NCI-H187 (cell line): ENCODE data around the gene PPP4C.
"Not testable (repeated sequence)": the region's sequence is repeated elsewhere in the genome, so short reads cannot be mapped to it uniquely, and the experiment has no call there.

ENCODE experiments used
- DNase-seq, 2 experiments: peaks; one replicate each; lab custom pipeline; 2025; lab: John Stamatoyannopoulos, UW

PPP4C gene

DNA sequence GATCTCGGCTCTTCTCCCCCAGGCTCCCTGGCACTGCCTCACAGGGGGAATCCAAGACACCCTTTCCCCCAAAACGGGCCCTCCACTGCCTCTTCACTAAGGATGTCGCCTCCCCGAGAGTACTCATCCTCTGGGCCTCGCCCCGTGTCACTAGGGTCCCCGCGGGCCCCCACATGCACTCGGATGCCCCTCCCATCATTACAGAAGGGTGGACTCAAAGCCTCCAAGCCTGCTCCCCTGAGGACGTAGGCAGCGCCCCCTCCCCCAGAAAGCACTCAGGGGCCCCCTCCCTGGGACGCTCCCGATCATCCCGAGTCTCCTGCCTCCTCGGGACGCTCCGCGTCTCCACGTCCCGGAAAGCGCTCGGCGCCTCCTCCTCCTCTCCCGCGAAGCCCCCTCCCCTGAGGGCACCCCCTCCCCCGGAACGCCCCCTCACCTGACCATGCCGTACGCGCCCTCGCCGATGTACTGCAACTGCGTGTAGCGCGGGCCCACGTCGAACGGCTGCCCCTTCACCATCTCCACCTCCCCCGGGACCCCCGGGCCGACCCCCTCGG lies 46.9 kb downstream of the PPP4C start:
- no peak for DNase-seq

DNA sequence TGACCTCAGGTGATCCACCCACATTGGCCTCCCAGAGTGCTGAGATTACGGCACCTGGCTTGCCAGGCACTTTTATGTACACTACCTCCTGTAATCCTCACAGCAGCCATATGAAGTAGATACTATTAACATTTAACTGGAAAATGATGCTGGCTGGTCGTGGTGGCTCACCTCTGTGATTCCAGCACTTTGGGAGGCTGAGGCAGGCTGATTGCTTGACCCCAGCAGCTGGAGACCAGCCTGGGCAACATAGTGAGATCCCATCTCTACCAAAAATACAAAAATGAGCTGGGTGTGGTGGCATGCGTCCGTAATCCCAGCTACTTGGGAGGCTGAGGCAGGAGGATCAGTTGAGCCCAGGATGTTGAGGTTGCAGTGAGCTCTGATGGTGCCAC lies 49.2 kb downstream of the PPP4C start:
- DNase-seq: no peak

DNA sequence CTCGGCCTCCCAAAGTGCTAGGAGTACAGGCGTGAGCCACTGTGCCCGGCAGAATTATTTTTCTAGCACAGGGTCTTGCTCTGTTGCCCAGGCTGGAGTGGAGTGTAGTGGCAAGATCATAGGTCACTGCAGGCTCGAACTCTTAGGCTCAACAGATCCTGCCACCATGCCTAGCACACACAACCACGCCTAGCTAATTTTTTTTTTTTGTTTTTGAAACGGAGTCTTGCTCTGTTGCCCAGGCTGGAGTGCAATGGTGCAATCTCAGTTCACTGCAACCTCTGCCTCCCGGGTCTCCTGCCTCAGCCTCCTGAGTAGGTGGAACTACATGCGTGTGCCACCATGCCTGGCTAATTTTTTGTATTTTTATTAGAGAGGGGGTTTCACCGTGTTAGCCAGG lies 49.9 kb downstream of the PPP4C start:
- DNase-seq: not testable (repeated sequence)

DNA sequence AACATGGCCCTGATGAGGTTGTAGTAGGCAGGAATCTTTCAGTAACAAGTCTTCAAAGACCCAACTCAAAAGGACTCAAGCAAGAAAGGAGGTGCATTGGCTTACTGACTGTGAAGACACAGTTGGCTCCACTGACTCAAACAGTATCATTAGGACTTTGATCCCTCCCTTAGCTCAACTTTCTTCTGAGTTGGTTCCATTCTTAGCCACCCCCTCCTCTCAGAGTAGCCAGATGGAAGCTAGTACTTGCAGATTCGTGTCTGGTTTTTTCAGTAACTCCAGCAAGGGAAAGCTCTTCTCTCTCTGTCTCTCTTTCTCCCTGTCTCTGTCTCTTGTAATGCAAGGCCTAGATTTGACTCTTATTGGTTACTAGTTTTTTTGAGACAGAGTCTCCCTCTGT lies 52.2 kb downstream of the PPP4C start:
- no peak for DNase-seq

DNA sequence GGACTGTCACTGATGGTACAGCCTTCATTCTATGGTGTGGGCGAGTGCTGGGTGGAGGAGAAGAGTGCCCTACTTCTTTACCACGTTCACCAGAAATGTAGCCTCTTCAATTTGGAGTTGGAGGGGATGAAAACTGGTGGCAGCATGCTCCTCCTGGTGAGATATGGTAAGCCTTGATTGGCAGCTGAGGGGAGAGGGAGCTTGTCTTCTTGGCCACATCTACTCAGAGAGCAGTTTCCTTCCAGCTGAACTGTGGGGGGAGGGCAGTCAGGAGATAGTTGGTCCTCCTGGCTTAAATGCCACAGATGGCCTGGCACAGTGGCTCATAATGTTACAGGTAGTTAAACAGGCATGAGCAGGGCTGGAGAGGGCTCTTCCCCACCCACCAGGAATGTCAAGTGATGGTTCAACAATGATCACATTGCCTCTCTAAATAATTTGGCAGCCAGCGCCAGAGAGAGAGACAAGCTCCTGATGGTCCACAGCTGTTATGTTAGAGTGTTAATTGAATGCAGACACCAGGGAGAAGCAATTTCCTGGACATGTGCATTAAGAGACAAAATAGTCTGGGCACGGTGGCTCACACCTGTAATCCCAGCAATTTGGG lies 56.2 kb downstream of the PPP4C start:
- DNase-seq: peak; percentile 17 to 65

DNA sequence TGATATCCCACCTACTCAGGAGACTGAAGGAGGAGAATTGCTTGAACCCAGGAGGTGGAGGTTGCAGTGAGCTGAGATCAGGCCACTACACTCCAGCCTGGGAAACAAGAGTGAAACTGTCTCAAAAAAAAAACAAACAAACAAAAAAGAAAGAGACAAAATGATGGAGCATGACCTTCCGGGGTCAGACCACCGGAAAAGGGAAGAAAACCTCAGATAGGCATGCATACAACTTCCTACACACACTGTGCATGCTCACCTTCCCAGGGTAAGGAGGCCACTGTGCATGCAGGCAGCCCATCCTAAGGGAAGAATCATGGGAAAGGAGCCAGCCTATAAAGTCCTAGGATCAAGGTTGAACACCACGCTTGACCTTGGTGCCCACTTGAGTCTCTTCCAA lies 56.8 kb downstream of the PPP4C start:
- no peak for DNase-seq
